ENCODE results near the gene TPTE. TPM values are rescaled to one million over a fixed set of nuclear protein-coding genes. Genes with fewer than 3 reads are reported as not detected.
"Not testable (repeated sequence)": the region's sequence is repeated elsewhere in the genome, so short reads cannot be mapped to it uniquely, and the experiment has no call there.

Gene TPTE
- total RNA-seq, 2 experiments from 2014 or later = not detected

DNA sequence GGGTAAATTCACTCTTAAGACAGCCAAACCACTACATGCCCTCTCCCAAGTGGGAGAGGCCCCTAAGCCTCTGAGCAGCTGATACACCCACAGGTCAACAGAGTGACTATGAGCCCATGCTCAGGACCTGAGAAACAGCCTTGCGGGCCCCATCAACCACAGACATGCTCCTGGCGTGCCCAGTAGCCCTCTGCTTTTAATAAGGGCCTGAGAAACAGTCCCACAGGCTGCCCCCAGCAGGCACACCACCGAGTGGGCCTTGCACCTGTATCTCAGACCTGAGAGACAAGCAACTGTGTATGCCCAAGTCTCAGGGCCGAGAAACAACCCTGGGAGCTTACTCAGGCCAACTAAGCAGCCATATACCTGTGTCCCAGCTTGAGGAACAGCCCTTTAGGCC, 26.5 kb downstream of the TPTE start:
- DNase-seq; H3K27ac Mint-ChIP-seq; H3K4me1 Mint-ChIP-seq; CTCF ChIA-PET; ATAC-seq; H3K36me3 Mint-ChIP-seq (ENCODE audit: low read depth); H3K4me3 Mint-ChIP-seq; H3K27me3 Mint-ChIP-seq; intact Hi-C loops (cut with DNase I, micrococcal nuclease); POLR2A ChIA-PET: not testable (repeated sequence)
- peaks cover 41% of the 10 kb centered on the region for H3K9me3 Mint-ChIP-seq (ENCODE audit: low read depth)

DNA sequence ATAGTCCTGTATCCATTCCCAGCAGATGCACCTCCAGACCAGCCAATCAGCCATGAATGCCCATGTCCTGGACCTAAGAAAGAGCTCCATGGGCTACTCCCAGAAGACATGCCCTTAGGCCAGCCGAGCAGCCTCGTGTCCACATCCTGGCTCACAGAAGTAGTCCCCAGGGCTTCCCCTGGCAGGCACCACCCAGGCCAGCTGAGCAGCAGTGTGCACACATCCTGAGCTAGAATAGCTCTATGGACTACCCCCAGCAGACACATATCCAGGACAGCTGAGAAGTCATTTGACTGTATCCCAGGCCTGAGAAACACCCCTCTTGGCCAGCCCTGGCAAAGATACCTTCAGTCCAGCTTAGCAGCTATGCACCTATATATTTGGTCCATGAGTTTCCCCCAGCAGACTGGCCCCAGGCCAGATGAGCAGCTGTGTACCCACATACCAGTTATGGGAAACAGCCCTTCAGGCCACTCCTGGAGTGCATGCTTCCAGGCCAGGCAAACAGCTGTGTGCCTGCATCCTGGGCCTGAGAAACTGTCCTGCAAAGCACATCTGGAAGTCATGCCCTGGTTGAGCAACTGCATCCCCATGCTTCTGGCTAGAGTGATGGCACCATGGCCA, 27.1 kb downstream of the TPTE start:
- POLR2A ChIA-PET; H3K27ac Mint-ChIP-seq; DNase-seq; H3K4me3 Mint-ChIP-seq; H3K36me3 Mint-ChIP-seq (ENCODE audit: low read depth); intact Hi-C loops (cut with DNase I, micrococcal nuclease); H3K27me3 Mint-ChIP-seq; H3K4me1 Mint-ChIP-seq; ATAC-seq; CTCF ChIA-PET: not testable (repeated sequence)
- peaks cover 41% of the 10 kb centered on the region for H3K9me3 Mint-ChIP-seq (ENCODE audit: low read depth)

DNA sequence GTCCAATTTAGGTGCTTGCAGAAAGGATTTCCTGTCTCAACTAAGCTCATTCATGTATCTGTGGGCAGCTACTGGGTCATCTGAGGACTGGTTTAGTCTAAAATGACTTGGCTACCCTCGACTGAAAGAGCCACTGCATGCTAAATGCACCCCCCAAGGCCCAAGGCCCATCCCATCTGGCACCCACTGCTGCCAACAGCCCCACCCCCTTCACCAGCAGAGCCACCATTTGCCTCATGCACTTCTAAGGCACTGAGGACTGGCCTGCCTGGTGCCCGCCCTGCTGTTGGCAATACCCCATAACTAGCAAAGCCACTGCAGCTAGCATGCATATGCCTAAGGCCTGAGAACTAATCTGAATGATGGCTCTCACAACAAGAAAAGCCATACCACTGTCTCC, 49.4 kb downstream of the TPTE start:
- ATAC-seq; H3K27me3 Mint-ChIP-seq; CTCF ChIA-PET; POLR2A ChIA-PET; H3K4me3 Mint-ChIP-seq; H3K27ac Mint-ChIP-seq; H3K4me1 Mint-ChIP-seq; H3K36me3 Mint-ChIP-seq (ENCODE audit: low read depth); intact Hi-C loops (cut with DNase I, micrococcal nuclease); DNase-seq: not testable (repeated sequence)
- peaks cover 29% of the 10 kb centered on the region for H3K9me3 Mint-ChIP-seq (ENCODE audit: low read depth)

DNA sequence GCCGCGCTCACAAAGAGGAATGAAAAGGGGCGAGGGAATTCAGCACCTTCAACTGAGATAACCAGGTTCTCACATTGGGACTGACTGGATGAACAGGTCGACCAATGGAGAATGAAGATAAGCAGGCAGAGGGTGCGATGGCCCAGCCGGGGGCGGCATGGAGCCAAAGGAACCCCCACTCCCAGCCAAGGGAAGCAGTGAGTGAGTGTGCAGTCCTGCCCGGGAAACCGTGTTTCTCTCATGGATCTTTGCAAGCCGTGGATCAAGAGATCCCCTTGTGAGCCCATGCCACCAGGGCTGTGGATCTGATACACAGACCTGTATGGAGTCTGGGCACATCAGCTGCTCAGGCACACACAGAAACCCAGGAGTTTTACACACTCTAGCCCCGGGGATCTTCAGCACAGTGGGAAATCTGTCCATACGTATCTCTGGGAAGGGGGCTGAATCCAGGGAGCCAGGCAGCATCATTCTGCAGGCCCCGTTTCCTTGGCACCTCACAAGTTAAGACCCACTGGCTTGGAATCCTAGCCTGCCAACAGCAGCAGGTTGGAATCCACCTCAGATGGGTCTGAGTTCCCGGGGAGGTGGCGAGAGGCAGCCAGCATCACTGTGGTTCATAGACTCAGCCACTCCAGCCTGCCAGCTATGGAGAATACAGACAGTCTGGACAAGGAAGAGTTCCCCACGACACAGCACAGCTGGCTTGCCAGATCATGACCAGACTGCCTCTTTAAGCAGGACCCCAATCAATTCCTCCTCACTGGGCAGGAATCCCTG, 53.3 kb downstream of the TPTE start:
- DNase-seq; CTCF ChIA-PET; H3K36me3 Mint-ChIP-seq (ENCODE audit: low read depth); H3K4me1 Mint-ChIP-seq; H3K4me3 Mint-ChIP-seq; POLR2A ChIA-PET; H3K27ac Mint-ChIP-seq; ATAC-seq; intact Hi-C loops (cut with DNase I, micrococcal nuclease); H3K27me3 Mint-ChIP-seq: not testable (repeated sequence)
- H3K9me3 Mint-ChIP-seq (ENCODE audit: low read depth) = peaks cover 25% of the 10 kb centered on the region

DNA sequence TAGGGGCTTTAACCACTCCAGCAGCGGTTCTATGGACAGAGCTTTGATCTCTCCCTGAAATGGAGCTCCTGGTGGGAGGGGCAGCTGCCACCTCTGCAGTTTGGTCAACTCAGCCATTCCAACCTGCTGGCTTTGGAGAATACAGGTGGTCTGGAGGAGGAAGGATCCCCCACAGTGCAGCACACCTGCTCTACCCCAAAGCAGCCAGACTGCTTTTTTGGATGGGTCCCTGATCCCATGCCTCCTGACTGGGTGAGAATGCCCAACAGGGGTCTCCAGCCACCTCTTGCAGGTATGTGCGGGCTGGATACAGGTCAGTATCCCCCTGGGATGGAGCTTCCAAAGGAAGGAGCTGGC, 53.9 kb downstream of the TPTE start:
- intact Hi-C loops (cut with DNase I, micrococcal nuclease) = no loop called here
- DNase-seq = no peak
- ChIA-PET CTCF (no interaction called here), POLR2A (no interaction called here)
- no peaks in the 10 kb centered on the region for H3K27me3 Mint-ChIP-seq
- no peak overlapping the region for H3K4me3 Mint-ChIP-seq
- no peak overlapping the region for H3K27ac Mint-ChIP-seq
- no peaks in the 10 kb centered on the region for H3K36me3 Mint-ChIP-seq (ENCODE audit: low read depth)
- ATAC-seq = no peak
- peaks cover 25% of the 10 kb centered on the region for H3K9me3 Mint-ChIP-seq (ENCODE audit: low read depth)
- no peaks in the 10 kb centered on the region for H3K4me1 Mint-ChIP-seq

DNA sequence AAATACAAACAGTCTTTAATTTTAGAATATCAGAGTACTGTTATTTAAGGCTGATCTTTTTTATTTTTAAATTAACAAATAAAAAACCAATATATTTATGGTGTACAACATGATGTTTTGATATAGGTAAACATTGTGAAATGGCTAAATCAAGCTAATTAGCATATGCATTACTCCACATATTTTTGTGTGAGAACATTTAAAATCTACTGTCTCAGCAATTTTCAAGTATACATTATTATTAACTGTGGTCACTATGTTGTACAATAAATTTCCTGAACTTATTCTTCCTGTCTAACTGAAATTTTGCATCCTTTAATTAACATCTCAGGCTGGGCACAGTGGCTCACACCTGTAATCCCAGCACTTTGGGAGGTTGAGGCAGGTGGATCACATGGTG, 57.5 kb downstream of the TPTE start:
- H3K36me3 Mint-ChIP-seq (ENCODE audit: low read depth); DNase-seq; CTCF ChIA-PET; intact Hi-C loops (cut with DNase I, micrococcal nuclease); H3K27me3 Mint-ChIP-seq; H3K4me1 Mint-ChIP-seq; H3K27ac Mint-ChIP-seq; H3K4me3 Mint-ChIP-seq; POLR2A ChIA-PET; ATAC-seq: not testable (repeated sequence)
- H3K9me3 Mint-ChIP-seq (ENCODE audit: low read depth) = peaks cover 22% of the 10 kb centered on the region

DNA sequence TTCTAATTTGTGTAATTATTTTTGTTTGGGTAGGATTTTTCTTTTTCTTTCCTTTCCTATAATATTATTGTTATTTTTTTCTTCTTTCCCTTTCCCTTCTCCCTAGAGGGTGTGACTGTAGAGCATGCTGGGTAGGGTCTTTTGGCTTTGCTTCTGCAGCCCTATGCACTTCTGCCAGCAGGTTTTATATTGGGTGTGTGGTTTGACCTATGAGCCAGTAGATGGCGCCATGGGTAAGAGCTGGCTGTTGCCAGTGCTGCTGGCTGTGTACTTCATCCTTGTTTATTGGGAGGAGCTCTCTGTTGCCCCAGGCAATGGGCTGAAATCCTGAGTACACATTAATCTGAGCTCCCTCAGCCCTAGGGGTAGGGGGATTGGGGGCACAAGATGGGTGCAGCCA, 67.7 kb downstream of the TPTE start:
- POLR2A ChIA-PET; intact Hi-C loops (cut with DNase I, micrococcal nuclease); CTCF ChIA-PET; H3K4me3 Mint-ChIP-seq; H3K36me3 Mint-ChIP-seq (ENCODE audit: low read depth); H3K27ac Mint-ChIP-seq; H3K27me3 Mint-ChIP-seq; ATAC-seq; H3K4me1 Mint-ChIP-seq; DNase-seq; H3K9me3 Mint-ChIP-seq (ENCODE audit: low read depth): not testable (repeated sequence)

DNA sequence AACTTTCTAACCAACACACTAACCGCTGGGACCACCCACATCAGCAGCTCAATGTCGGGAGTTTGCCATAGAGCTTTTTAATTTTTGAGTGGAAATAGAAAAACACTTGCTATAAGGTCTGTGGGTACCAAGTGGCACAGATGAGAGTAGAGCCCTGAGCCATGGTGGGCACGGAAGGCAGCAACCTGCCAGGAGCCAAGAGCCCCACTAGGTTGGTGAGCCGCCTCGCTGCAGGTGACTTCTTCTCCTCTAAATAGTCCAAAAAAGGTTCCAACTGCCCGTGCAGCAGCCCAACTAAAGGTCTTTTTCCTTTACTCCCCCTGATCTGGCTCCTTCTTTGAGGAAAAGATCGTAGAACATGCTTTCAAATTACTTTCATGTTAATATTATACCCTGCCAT, 85.7 kb downstream of the TPTE start:
- DNase-seq; H3K4me3 Mint-ChIP-seq; H3K27ac Mint-ChIP-seq; ATAC-seq; H3K36me3 Mint-ChIP-seq (ENCODE audit: low read depth); POLR2A ChIA-PET; H3K27me3 Mint-ChIP-seq; H3K9me3 Mint-ChIP-seq (ENCODE audit: low read depth); CTCF ChIA-PET; intact Hi-C loops (cut with DNase I, micrococcal nuclease); H3K4me1 Mint-ChIP-seq: not testable (repeated sequence)

DNA sequence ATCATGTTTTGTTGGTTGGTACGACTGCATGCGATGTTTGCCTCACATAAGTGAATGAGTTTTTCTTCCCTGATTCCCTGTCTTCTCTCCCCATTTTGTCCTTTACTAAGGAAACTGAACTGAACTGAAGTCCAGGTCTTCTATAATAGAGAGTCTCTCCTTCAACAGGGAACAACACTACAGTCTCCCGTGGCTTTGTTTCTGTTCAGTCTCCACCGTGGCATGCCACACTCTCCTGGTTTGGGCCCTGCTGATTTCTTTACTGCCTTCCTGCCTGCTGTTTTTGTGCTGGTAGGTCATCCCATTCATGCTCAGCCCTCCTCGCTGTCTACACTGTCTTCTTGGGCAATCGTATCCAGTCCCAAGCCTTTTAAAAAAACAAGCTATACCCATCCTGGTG, 92.9 kb downstream of the TPTE start:
- not testable (repeated sequence) for H3K27ac Mint-ChIP-seq; ATAC-seq; H3K36me3 Mint-ChIP-seq (ENCODE audit: low read depth)

DNA sequence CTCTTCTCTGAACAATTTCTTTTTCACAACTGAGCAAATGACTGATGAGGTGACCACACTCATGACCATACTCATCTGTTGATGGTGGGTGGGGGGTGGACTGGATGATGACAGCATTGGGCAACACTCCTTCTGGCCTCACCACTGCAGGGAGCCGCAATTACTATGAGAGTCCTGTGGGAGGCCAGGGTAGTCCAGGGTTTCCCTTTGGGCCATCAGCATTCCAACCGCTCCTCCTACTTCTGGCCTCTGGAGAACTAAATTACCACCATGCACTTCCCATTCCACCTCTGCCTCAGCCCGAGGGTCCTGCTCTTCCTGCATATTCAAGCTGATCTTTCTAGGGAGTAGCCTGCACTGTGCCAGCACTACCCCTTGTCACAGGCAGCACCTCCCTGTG, 94.7 kb downstream of the TPTE start:
- H3K27ac Mint-ChIP-seq; H3K27me3 Mint-ChIP-seq; H3K36me3 Mint-ChIP-seq (ENCODE audit: low read depth); DNase-seq; POLR2A ChIA-PET; H3K9me3 Mint-ChIP-seq (ENCODE audit: low read depth); ATAC-seq; H3K4me3 Mint-ChIP-seq; intact Hi-C loops (cut with DNase I, micrococcal nuclease); H3K4me1 Mint-ChIP-seq; CTCF ChIA-PET: not testable (repeated sequence)

More for the DNA sequence above, 92.9 kb downstream of the TPTE start:
- H3K9me3 Mint-ChIP-seq (ENCODE audit: low read depth); POLR2A ChIA-PET; intact Hi-C loops (cut with DNase I, micrococcal nuclease); H3K27me3 Mint-ChIP-seq; DNase-seq; H3K4me3 Mint-ChIP-seq; H3K4me1 Mint-ChIP-seq; CTCF ChIA-PET: not testable (repeated sequence)

DNA sequence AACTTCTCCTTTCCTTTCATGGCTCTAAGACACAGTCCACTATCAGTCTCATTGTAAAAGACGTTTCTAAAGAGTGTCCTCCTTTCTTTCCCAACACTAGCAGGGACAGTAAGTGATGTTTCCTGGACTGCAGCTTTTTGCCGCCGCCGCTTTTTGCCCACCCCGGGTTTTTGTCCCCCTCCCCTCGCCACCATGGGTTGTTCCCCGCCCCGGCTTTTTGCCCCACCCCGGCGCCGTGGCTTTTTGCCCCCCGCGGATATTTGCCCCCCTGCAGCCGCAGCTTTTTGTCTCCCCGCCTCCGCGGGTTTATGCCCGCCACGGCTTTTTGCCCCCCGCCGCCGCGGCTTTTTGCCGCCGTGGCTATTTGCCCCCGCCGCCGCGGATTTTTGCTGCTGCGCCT, 95.2 kb downstream of the TPTE start:
- ChIA-PET CTCF (no interaction called here), POLR2A (no interaction called here)
- no peaks in the 10 kb centered on the region for H3K27me3 Mint-ChIP-seq

DNA sequence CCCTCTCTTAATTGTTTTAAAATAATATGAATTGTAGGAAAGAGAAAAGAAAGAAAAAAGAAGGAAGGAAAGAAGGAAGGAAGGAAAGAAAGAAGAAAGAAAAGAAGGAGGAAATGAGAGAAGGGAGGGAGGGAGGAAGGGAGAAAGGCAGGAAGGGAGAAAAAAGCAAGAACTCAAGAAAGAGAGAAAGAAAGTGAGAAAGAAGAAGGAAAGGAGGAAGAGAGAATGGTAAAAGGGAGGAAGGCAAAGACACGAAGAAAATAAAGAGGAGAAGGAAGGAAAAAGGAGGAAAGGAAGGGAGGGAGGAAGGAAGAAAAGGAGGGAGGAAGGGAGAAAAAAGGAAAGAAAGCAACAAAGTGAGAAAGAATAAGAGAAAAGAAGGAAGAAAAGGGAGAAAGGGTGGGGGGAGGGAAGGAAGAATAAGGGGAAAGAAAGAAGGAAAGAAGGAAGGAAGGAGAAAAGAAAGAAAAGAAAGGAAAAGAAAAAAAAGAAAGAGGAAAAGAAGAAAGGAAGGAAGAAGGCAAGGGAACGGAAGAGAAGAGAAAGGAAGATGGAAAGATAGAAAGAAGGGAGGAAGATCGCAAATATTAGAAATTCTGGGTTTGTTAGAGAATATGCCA, 95.9 kb downstream of the TPTE start:
- POLR2A ChIA-PET; intact Hi-C loops (cut with DNase I, micrococcal nuclease); H3K36me3 Mint-ChIP-seq (ENCODE audit: low read depth); H3K27me3 Mint-ChIP-seq; CTCF ChIA-PET; DNase-seq; H3K9me3 Mint-ChIP-seq (ENCODE audit: low read depth); H3K4me1 Mint-ChIP-seq; H3K4me3 Mint-ChIP-seq; H3K27ac Mint-ChIP-seq; ATAC-seq: not testable (repeated sequence)

More for the DNA sequence above, 95.2 kb downstream of the TPTE start:
- ATAC-seq (no peak), DNase-seq (no peak)
- intact Hi-C loops (cut with DNase I, micrococcal nuclease) = no loop called here
- Mint-ChIP-seq H3K9me3 (ENCODE audit: low read depth) (peaks cover 3% of the 10 kb centered on the region), H3K4me3 (no peak overlapping the region), H3K36me3 (ENCODE audit: low read depth) (no peaks in the 10 kb centered on the region), H3K27ac (no peak overlapping the region), H3K4me1 (no peaks in the 10 kb centered on the region)

Measured in activated CD4-positive, alpha-beta T cell treated with anti-CD3 and anti-CD28 coated beads for 36 hours (primary cell).